IMR-90 (cell line): ENCODE data around the gene PRKCE. TPM values are rescaled to one million over a fixed set of nuclear protein-coding genes. Genes with fewer than 3 reads are reported as not detected.
A peak's percentile ranks its signal among the peaks of the same experiment; 100 is the strongest.

Experiments
- ATAC-seq: fragments of 200-7000 bp; cut with Tn5 transposase; 2 replicates; pipeline ENCODE4 v1.9.1; 2020; ENCODE audit warnings: low read depth, mild to moderate bottlenecking, moderate library complexity
- BruUV-seq: library from RNA; stranded (reverse); fragments of 400-500 nt; replicated peaks from 2 replicates; lab custom pipeline; 2021; lab: Mats Ljungman, UMichigan
- CTCF ChIA-PET: fragments of 300-600 bp; formaldehyde crosslinking; extraction: SDS; loops from one replicate; lab custom pipeline; 2021; ENCODE audit warnings: antibody characterized with exemption; lab: Yijun Ruan, JAX
- POLR2A ChIA-PET: fragments of 300-600 bp; sonication (Branson Sonifier 250); formaldehyde crosslinking; loops from one replicate; lab custom pipeline; 2022; ENCODE audit warnings: antibody characterized with exemption; ENCODE audit not compliant: unreplicated experiment; lab: Charles Lee
- DNase-seq: peaks from one replicate; pipeline ENCODE4 v3.0.0; 2013
- H2AFZ ChIP-seq: replicated peaks from 2 replicates; pipeline ENCODE3; 2013; ENCODE audit warnings: low read length, mild to moderate bottlenecking; ENCODE audit not compliant: poor library complexity
- H2AK5ac ChIP-seq: 2 replicates; pipeline ENCODE4 v1.6.1; 2013; ENCODE audit warnings: low read depth, low read length, inconsistent platforms
- H2AK9ac ChIP-seq: replicated peaks from 2 replicates; pipeline ENCODE3; 2013; ENCODE audit warnings: mild to moderate bottlenecking, low read depth, low read length, moderate library complexity; ENCODE audit not compliant: poor library complexity
- H2BK120ac ChIP-seq: 2 replicates; pipeline ENCODE4 v1.6.1; 2013; ENCODE audit warnings: low read depth, low read length, inconsistent platforms
- H2BK15ac ChIP-seq: 3 replicates; pipeline ENCODE4 v1.6.1; 2013; ENCODE audit warnings: low read depth, low read length, inconsistent platforms
- H2BK20ac ChIP-seq: 2 replicates; pipeline ENCODE4 v1.6.1; 2013; ENCODE audit warnings: low read depth, mild to moderate bottlenecking, inconsistent platforms, low read length, moderate library complexity
- H2BK5ac ChIP-seq: 2 replicates; pipeline ENCODE4 v1.6.1; 2013; ENCODE audit warnings: mild to moderate bottlenecking, low read depth, low read length, inconsistent platforms; ENCODE audit not compliant: poor library complexity, severe bottlenecking
- H3K14ac ChIP-seq: replicated peaks from 2 replicates; pipeline ENCODE4 v1.6.1; 2013; ENCODE audit warnings: low read depth, low read length, inconsistent platforms
- H3K18ac ChIP-seq: 2 replicates; pipeline ENCODE4 v1.6.1; 2013; ENCODE audit warnings: low read depth, low read length, control low read depth
- H3K23ac ChIP-seq: 2 replicates; pipeline ENCODE4 v1.6.1; 2013; ENCODE audit warnings: low read depth, low read length, inconsistent platforms
- H3K27ac ChIP-seq: 2 replicates; pipeline ENCODE4 v1.5.1; 2013; ENCODE audit warnings: mild to moderate bottlenecking, control low read depth, low read length; ENCODE audit not compliant: insufficient read depth
- H3K27me3 ChIP-seq: 2 replicates; pipeline ENCODE4 v1.6.1; 2013; ENCODE audit warnings: low read length; ENCODE audit not compliant: control insufficient read depth, insufficient read depth
- H3K36me3 ChIP-seq: 2 replicates; pipeline ENCODE4 v1.6.1; 2013; ENCODE audit warnings: low read length, mixed read lengths; ENCODE audit not compliant: control insufficient read depth, insufficient read depth
- H3K4ac ChIP-seq: 2 replicates; pipeline ENCODE4 v1.6.1; 2013; ENCODE audit warnings: low read depth, low read length, inconsistent platforms
- H3K4me1 ChIP-seq: 2 replicates; pipeline ENCODE4 v1.6.1; 2013; ENCODE audit warnings: low read length, mixed read lengths; ENCODE audit not compliant: control insufficient read depth, insufficient read depth
- H3K4me2 ChIP-seq: 2 replicates; pipeline ENCODE4 v1.6.1; 2013; ENCODE audit warnings: low read depth, mild to moderate bottlenecking, control low read depth, low read length, moderate library complexity
- H3K4me3 ChIP-seq: 2 replicates; pipeline ENCODE4 v1.5.1; 2013; ENCODE audit warnings: low read depth, mild to moderate bottlenecking, control low read depth, low read length, moderate library complexity; ENCODE audit not compliant: insufficient read depth
- H3K56ac ChIP-seq: 2 replicates; pipeline ENCODE4 v1.6.1; 2013; ENCODE audit warnings: low read length, inconsistent platforms; ENCODE audit not compliant: insufficient read depth; ENCODE audit errors: extremely low read depth
- H3K79me1 ChIP-seq, 2 experiments: 2 replicates each; pipeline ENCODE4 v1.6.1; 2013; ENCODE audit warnings: low read length in 2 of 2, inconsistent platforms in 1 of 2, low read depth in 1 of 2
- H3K9ac ChIP-seq: 2 replicates; pipeline ENCODE4 v1.6.1; 2013; ENCODE audit warnings: low read depth, low read length, control low read depth
- H3K9me1 ChIP-seq: 2 replicates; pipeline ENCODE4 v1.6.1; 2013; ENCODE audit warnings: low read length, inconsistent platforms; ENCODE audit not compliant: insufficient read depth
- H3K9me3 ChIP-seq: 2 replicates; pipeline ENCODE4 v1.6.1; 2013; ENCODE audit warnings: low read length; ENCODE audit not compliant: control insufficient read depth, insufficient read depth
- H4K20me1 ChIP-seq: 2 replicates; pipeline ENCODE4 v1.6.1; 2013; ENCODE audit warnings: low read length, inconsistent platforms; ENCODE audit not compliant: insufficient read depth
- H4K5ac ChIP-seq: 2 replicates; pipeline ENCODE4 v1.6.1; 2013; ENCODE audit warnings: mild to moderate bottlenecking, low read depth, low read length, control low read depth
- H4K8ac ChIP-seq, 2 experiments: 2 replicates each; pipeline ENCODE4 v1.6.1; 2013; ENCODE audit warnings: low read depth in 2 of 2, low read length in 2 of 2, control low read depth in 1 of 2, inconsistent platforms in 1 of 2
- H4K91ac ChIP-seq: 2 replicates; pipeline ENCODE4 v1.6.1; 2013; ENCODE audit warnings: low read depth, low read length, inconsistent platforms; ENCODE audit not compliant: insufficient read depth
- CEBPB ChIP-seq: IDR thresholded peaks from 2 replicates; pipeline ENCODE4 v1.6.1; 2012; ENCODE audit warnings: low read depth, low read length, improper control_type of control experiment
- CHD1 ChIP-seq: IDR thresholded peaks from 2 replicates; pipeline ENCODE4 v1.6.1; 2012; ENCODE audit warnings: low read depth, low read length, improper control_type of control experiment
- MAFK ChIP-seq: IDR thresholded peaks from 2 replicates; pipeline ENCODE4 v1.6.1; 2012; ENCODE audit warnings: low read depth, low read length, improper control_type of control experiment
- RCOR1 ChIP-seq: IDR thresholded peaks from 2 replicates; pipeline ENCODE4 v1.6.1; 2012; ENCODE audit warnings: mild to moderate bottlenecking, low read length, improper control_type of control experiment; ENCODE audit not compliant: insufficient replicate concordance
- WGBS, 2 experiments: methylation state at CpG; one replicate each; pipeline versions ENCODE4 v1.1.5 to v1.1.7; 2013; ENCODE audit warnings: missing lambda C conversion rate in 2 of 2; ENCODE audit not compliant: insufficient read length in 1 of 2; ENCODE audit errors: extremely low coverage in 2 of 2; 5-methylcytosine and 5-hydroxymethylcytosine counted together
- dilution Hi-C: fragments of 300-500 bp; cut with HindIII; formaldehyde crosslinking; loops from one replicate; pipeline ENCODE4 v1.14.3; 2018; ENCODE audit warnings: low sequenced_read_pairs; ENCODE audit not compliant: unreplicated experiment
- in situ Hi-C: fragments of 300-500 bp; cut with MboI; formaldehyde crosslinking; loops from 3 replicates; pipeline ENCODE4 v1.14.3; 2019; ENCODE audit warnings: low sequenced_read_pairs, inconsistent platforms, mixed read lengths
- intact Hi-C: fragments of 100-400 bp; cut with micrococcal nuclease; formaldehyde crosslinking; loops from 2 replicates; pipeline ENCODE4 v1.10.0; 2022
- polyA plus RNA-seq, 3 experiments: library from polyadenylated mRNA; depleted of rRNA; stranded (reverse); fragments of >200 nt; gene quantifications; 2 replicates each; pipeline ENCODE4 v1.2.3, GENCODE V29; 2012; ENCODE audit warnings: low replicate concordance in 1 of 3
- total RNA-seq: library from RNA; depleted of rRNA; stranded (reverse); fragments of >200 nt; gene quantifications from 2 replicates; pipeline ENCODE4 v1.2.3, GENCODE V29; 2012

PRKCE gene
- total and polyA plus RNA-seq, 2 of the 4 experiments (the other 2 are of a cell fraction) = 8.1 to 32.4 TPM

GRCh38 chr2:46144133-46144800 is 492.8 kb downstream of the PRKCE start:
- ChIA-PET CTCF (no interaction called here), POLR2A (no interaction called here)
- Histone ChIP-seq H3K27me3 (no peaks in the 10 kb centered on the region), H3K27ac (no peak overlapping the region), H3K4me2 (no peak overlapping the region), H2AK5ac (peak overlapping the region; percentile 51; the same call in 1 of the 2 replicates), H3K36me3 (peaks cover 2% of the 10 kb centered on the region; the same call in 1 of the 2 replicates), H3K9ac (no peak overlapping the region), H3K14ac (no peak overlapping the region), H3K79me1 (peaks cover 6 to 23% of the 10 kb centered on the region in 2 experiments; a peak in 3 of 4 replicates), H3K56ac (no peak overlapping the region), H3K4me1 (peaks cover 12% of the 10 kb centered on the region), H2BK120ac (no peak overlapping the region), H3K9me1 (peaks cover 3% of the 10 kb centered on the region; the same call in 1 of the 2 replicates), H3K9me3 (no peaks in the 10 kb centered on the region), H3K4ac (no peak overlapping the region), H3K18ac (no peak overlapping the region; the same call in 1 of the 2 replicates), H2AK9ac (no peak overlapping the region), H2BK15ac (peak overlapping the region; percentile 28; the same call in 1 of the 3 replicates), H4K8ac (no peak overlapping the region; a peak in 1 of 4 replicates), H3K23ac (no peak overlapping the region), H2BK5ac (no peak overlapping the region), H4K91ac (no peak overlapping the region), H2AFZ (no peak overlapping the region), H4K20me1 (0 out of 2 replicates have a peak, but pooled peaks cover 3% of the 10 kb centered on the region), H2BK20ac (no peak overlapping the region), H4K5ac (no peak overlapping the region), H3K4me3 (no peak overlapping the region)
- dilution Hi-C loops (no loop called here), intact Hi-C loops (no loop called here), in situ Hi-C loops (no loop called here)
- ATAC-seq = peak; percentile 27; the same call in 1 of the 2 replicates
- BruUV-seq = no TSS peak
- WGBS, 2 experiments = no CpG with 5 or more reads among the region's 6 CpGs
- no peak for DNase-seq
- TF ChIP-seq CHD1 = no peak
- no peak for TF ChIP-seq MAFK
- TF ChIP-seq RCOR1 = no peak
- TF ChIP-seq CEBPB = no peak
